K562 (cell line): ENCODE data around the gene TUBB4B. TPM values are rescaled to one million over a fixed set of nuclear protein-coding genes. Genes with fewer than 3 reads are reported as not detected.
A peak's percentile ranks its signal among the peaks of the same experiment; 100 is the strongest.

Source experiments
- ARID2 ChIP-seq: fragments of 450-650 bp; IDR thresholded peaks from 2 replicates; pipeline ENCODE4 v1.6.1; 2017; ENCODE audit warnings: antibody characterized with exemption, mild to moderate bottlenecking
- CSDE1 ChIP-seq, 2 experiments: fragments of 450-650 bp; IDR thresholded peaks; 2 replicates each; pipeline ENCODE4 v1.6.1; 2016; ENCODE audit warnings: mild to moderate bottlenecking in 1 of 2
- DPF2 ChIP-seq: fragments of 450-650 bp; IDR thresholded peaks from 2 replicates; pipeline ENCODE4 v1.6.1; 2016
- GTF2A2 ChIP-seq: IDR thresholded peaks from 2 replicates; pipeline ENCODE4 v1.6.1; 2016; ENCODE audit warnings: mild to moderate bottlenecking, missing genetic modification characterization, missing compliant biosample characterization
- MTF1 ChIP-seq: fragments of 250-450 bp; sonication (Bioruptor Pico); IDR thresholded peaks from 2 replicates; pipeline ENCODE4 v1.9.0; 2021; ENCODE audit warnings: moderate library complexity, mild to moderate bottlenecking, inconsistent platforms, borderline replicate concordance
- NCOA4 ChIP-seq: fragments of 450-650 bp; IDR thresholded peaks from 2 replicates; pipeline ENCODE4 v1.6.1; 2018; ENCODE audit warnings: mild to moderate bottlenecking; ENCODE audit not compliant: partially characterized antibody
- RBM17 ChIP-seq: fragments of 200-400 bp; formaldehyde crosslinking; IDR thresholded peaks from 2 replicates; pipeline ENCODE4 v1.6.1; 2017; ENCODE audit warnings: low read depth, mild to moderate bottlenecking, low read length, borderline replicate concordance
- SMAD4 ChIP-seq: fragments of 250-450 bp; sonication (Bioruptor Pico); conservative IDR thresholded peaks from 2 replicates; pipeline ENCODE4 v1.8.0; 2021; ENCODE audit warnings: inconsistent platforms, mild to moderate bottlenecking, moderate library complexity
- ZNF146 ChIP-seq: IDR thresholded peaks from one replicate; pipeline ENCODE4 v1.6.1; 2018; ENCODE audit warnings: missing compliant biosample characterization; ENCODE audit not compliant: unreplicated experiment
- ZNF184 ChIP-seq: sonication (generic); formaldehyde crosslinking; IDR thresholded peaks from 2 replicates; pipeline ENCODE4 v1.5.0; 2020; ENCODE audit warnings: missing genetic modification reagents
- ZNF445 ChIP-seq: fragments of 250-450 bp; sonication (Bioruptor Pico); IDR thresholded peaks from 2 replicates; pipeline ENCODE4 v1.4.0; 2020; ENCODE audit warnings: low read depth, mild to moderate bottlenecking, moderate library complexity
- ZNF507 ChIP-seq: conservative IDR thresholded peaks from 2 replicates; pipeline ENCODE4 v1.6.1; 2017; ENCODE audit warnings: missing genetic modification characterization, missing compliant biosample characterization
- ZNF695 ChIP-seq: fragments of 450-650 bp; formaldehyde crosslinking; IDR thresholded peaks from 2 replicates; pipeline ENCODE4 v1.4.0; 2020; ENCODE audit warnings: mild to moderate bottlenecking, moderate library complexity
- ZNF766 ChIP-seq: fragments of 200-800 bp; sonication (Bioruptor generic); conservative IDR thresholded peaks from 2 replicates; pipeline ENCODE4 v1.6.1; 2016; ENCODE audit warnings: missing genetic modification characterization, missing compliant biosample characterization
- polyA plus RNA-seq, 8 experiments: library from polyadenylated mRNA; depleted of rRNA in 4 of 8; stranded (reverse) in 5 of 8; unstranded in 3 of 8; fragments of >200 nt; fragmentation: Nextera tagmentation in 2 of 8; fragmentation: Illumina TruSeq in 1 of 8; extraction: Ambion mirVana in 2 of 8; extraction: Trizol in 1 of 8; gene quantifications; 2 replicates each; pipeline versions ENCODE4 v1.2.1 to v1.2.3, GENCODE V29; 2011 to 2014; ENCODE audit warnings: inconsistent platforms in 1 of 8, missing spikeins in 1 of 8
- total RNA-seq, 7 experiments: library from RNA; depleted of rRNA in 6 of 7; stranded (reverse); fragments of >200 nt in 6 of 7; fragmentation: Illumina TruSeq in 2 of 7; extraction: Trizol in 2 of 7; gene quantifications; 2 replicates each; pipeline versions ENCODE4 v1.2.1 to v1.2.3, GENCODE V29; 2011 to 2021; ENCODE audit warnings: low replicate concordance in 1 of 7
- TF ChIP-seq, protein P1 (sequence below), 2 experiments: IDR thresholded peaks; 2 replicates each; pipeline ENCODE4 v1.6.1; 2011; ENCODE audit warnings: borderline replicate concordance in 1 of 2, control low read depth in 1 of 2, low read depth in 1 of 2, low read length in 1 of 2, mild to moderate bottlenecking in 1 of 2, mixed read lengths in 1 of 2, moderate library complexity in 1 of 2; ENCODE audit not compliant: insufficient read depth in 1 of 2, insufficient read length in 1 of 2, poor library complexity in 1 of 2, severe bottlenecking in 1 of 2; ENCODE audit errors: extremely low read depth in 1 of 2
- TF ChIP-seq, protein P2 (sequence below): fragments of 250-450 bp; sonication (Bioruptor Pico); IDR thresholded peaks from 2 replicates; pipeline ENCODE4 v1.6.1; 2021; ENCODE audit warnings: mild to moderate bottlenecking
- TF ChIP-seq, protein P3 (sequence below): sonication (generic); formaldehyde crosslinking; IDR thresholded peaks from 2 replicates; pipeline ENCODE4 v1.8.0; 2022; ENCODE audit warnings: mild to moderate bottlenecking, low read depth, missing genetic modification reagents
- TF ChIP-seq, protein P4 (sequence below): sonication (generic); formaldehyde crosslinking; IDR thresholded peaks from 2 replicates; pipeline ENCODE4 v1.8.0; 2023; ENCODE audit warnings: mild to moderate bottlenecking, missing genetic modification reagents
- TF ChIP-seq, protein P5 (sequence below): sonication (generic); formaldehyde crosslinking; IDR thresholded peaks from 2 replicates; pipeline ENCODE4 v1.8.0; 2022; ENCODE audit warnings: missing genetic modification reagents, mild to moderate bottlenecking, moderate library complexity, borderline replicate concordance

TUBB4B gene
- total and polyA plus RNA-seq, 9 of the 15 experiments (the other 6 are each of a cell fraction or from before 2014, with no cell fraction given): 24.1 to 443 (median 268) TPM

DNA sequence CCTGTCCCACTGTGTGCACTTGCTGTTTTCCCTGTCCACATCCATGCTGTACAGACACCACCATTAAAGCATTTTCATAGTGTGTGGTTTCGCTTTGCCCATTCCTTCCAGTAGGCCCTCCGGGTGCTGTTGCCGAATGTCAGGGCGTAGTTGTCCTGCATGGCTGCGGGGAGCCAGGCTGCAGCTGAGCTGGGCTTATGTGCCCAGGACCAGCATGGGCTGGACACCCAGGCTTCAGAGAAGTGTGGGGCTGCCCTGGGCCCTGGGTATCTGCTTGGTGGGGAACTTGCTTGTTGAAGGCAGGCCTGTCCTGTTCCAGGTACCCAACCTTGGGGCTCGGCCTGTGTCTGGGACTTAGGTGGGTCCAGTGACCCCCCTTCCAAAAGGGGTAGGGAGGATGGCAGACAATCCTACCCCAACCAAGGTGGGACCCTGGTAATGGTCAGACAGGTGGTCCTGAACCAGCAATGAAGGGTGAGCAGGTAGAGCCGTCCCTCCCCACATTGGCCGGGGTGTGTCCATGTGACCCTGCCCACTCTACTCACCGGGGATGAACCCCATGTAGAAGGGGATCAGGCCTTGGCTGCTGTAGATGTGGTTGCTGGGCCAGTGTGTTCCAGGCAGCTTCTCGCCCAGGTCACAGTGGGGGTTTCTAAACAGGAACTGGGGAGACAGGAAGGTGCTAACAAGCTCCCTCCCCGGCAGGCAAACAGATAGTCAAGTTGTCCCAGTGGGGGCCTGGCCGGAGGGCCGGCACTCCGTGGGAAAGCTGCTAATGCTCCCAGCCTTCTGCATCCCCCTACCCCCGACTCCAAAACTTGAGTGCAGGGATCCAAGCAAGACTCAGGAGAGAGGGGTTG, 2.8 kb downstream of the TUBB4B start (continued):
- TF ChIP-seq, protein P1, sequence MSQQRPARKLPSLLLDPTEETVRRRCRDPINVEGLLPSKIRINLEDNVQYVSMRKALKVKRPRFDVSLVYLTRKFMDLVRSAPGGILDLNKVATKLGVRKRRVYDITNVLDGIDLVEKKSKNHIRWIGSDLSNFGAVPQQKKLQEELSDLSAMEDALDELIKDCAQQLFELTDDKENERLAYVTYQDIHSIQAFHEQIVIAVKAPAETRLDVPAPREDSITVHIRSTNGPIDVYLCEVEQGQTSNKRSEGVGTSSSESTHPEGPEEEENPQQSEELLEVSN (IDR thresholded peaks at IDR 0.05; ENCODE audit: borderline replicate concordance in 1 of 2, extremely low read depth in 1 of 2, insufficient read depth in 1 of 2, insufficient read length in 1 of 2, low read depth in 1 of 2, low read length in 1 of 2, poor library complexity in 1 of 2, severe bottlenecking in 1 of 2): no peak
- TF ChIP-seq MTF1 (CRISPR knock-in tag): no peak
- TF ChIP-seq ARID2: no peak
- no peak for TF ChIP-seq ZNF766
- TF ChIP-seq GTF2A2: no peak
- no peak for TF ChIP-seq ZNF184 (CRISPR knock-in tag)
- TF ChIP-seq, protein P2, sequence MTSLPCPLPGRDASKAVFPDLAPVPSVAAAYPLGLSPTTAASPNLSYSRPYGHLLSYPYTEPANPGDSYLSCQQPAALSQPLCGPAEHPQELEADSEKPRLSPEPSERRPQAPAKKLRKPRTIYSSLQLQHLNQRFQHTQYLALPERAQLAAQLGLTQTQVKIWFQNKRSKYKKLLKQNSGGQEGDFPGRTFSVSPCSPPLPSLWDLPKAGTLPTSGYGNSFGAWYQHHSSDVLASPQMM: no peak
- TF ChIP-seq ZNF445: 0 out of 2 replicates have a peak, but pooled peaks have one; percentile 68
- no peak for TF ChIP-seq CSDE1 (IDR thresholded peaks at IDR 0.05)
- no peak for TF ChIP-seq ZNF507 (tag)
- TF ChIP-seq, protein P3, sequence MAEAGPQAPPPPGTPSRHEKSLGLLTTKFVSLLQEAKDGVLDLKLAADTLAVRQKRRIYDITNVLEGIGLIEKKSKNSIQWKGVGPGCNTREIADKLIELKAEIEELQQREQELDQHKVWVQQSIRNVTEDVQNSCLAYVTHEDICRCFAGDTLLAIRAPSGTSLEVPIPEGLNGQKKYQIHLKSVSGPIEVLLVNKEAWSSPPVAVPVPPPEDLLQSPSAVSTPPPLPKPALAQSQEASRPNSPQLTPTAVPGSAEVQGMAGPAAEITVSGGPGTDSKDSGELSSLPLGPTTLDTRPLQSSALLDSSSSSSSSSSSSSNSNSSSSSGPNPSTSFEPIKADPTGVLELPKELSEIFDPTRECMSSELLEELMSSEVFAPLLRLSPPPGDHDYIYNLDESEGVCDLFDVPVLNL (CRISPR knock-in tag): no peak
- TF ChIP-seq ZNF146: no peak
- no peak for TF ChIP-seq ZNF695 (CRISPR knock-in tag)
- no peak for TF ChIP-seq DPF2
- TF ChIP-seq, protein P4, sequence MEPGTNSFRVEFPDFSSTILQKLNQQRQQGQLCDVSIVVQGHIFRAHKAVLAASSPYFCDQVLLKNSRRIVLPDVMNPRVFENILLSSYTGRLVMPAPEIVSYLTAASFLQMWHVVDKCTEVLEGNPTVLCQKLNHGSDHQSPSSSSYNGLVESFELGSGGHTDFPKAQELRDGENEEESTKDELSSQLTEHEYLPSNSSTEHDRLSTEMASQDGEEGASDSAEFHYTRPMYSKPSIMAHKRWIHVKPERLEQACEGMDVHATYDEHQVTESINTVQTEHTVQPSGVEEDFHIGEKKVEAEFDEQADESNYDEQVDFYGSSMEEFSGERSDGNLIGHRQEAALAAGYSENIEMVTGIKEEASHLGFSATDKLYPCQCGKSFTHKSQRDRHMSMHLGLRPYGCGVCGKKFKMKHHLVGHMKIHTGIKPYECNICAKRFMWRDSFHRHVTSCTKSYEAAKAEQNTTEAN (CRISPR knock-in tag): no peak
- TF ChIP-seq NCOA4: no peak
- no peak for TF ChIP-seq SMAD4
- TF ChIP-seq, protein P5, sequence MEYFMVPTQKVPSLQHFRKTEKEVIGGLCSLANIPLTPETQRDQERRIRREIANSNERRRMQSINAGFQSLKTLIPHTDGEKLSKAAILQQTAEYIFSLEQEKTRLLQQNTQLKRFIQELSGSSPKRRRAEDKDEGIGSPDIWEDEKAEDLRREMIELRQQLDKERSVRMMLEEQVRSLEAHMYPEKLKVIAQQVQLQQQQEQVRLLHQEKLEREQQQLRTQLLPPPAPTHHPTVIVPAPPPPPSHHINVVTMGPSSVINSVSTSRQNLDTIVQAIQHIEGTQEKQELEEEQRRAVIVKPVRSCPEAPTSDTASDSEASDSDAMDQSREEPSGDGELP (CRISPR knock-in tag): peak; percentile 35; the same call in 1 of the 2 replicates
- TF ChIP-seq RBM17: no peak
